GM23248 (cell line): ENCODE results near the gene ANGPTL4. TPM values are rescaled to one million over a fixed set of nuclear protein-coding genes. Genes with fewer than 3 reads are reported as not detected.

Source experiments
- DNase-seq: peaks from one replicate; pipeline ENCODE4 v3.0.0-alpha.2; 2015
- H2AFZ ChIP-seq: fragments of 200-600 bp; sonication (generic); 2 replicates; pipeline ENCODE4 v1.6.1; 2016; ENCODE audit warnings: antibody characterized with exemption
- H3F3A ChIP-seq: fragments of 200-600 bp; sonication (generic); 2 replicates; pipeline ENCODE4 v1.6.1; 2016; ENCODE audit warnings: mild to moderate bottlenecking, antibody characterized with exemption, mixed run types; ENCODE audit not compliant: insufficient read depth
- H3K27ac ChIP-seq: fragments of 200-600 bp; sonication (generic); 2 replicates; pipeline ENCODE4 v1.5.1; 2016; ENCODE audit warnings: mild to moderate bottlenecking
- H3K27me3 ChIP-seq: fragments of 200-600 bp; sonication (generic); replicated peaks from 2 replicates; pipeline ENCODE4 v1.6.1; 2016; ENCODE audit warnings: mild to moderate bottlenecking; ENCODE audit not compliant: insufficient read depth
- H3K36me3 ChIP-seq: fragments of 200-600 bp; sonication (generic); 2 replicates; pipeline ENCODE4 v1.6.1; 2016; ENCODE audit warnings: low read depth, mild to moderate bottlenecking
- H3K4me1 ChIP-seq: fragments of 200-600 bp; sonication (generic); 2 replicates; pipeline ENCODE4 v1.6.1; 2016; ENCODE audit warnings: mild to moderate bottlenecking; ENCODE audit not compliant: insufficient read depth
- H3K4me2 ChIP-seq: fragments of 200-600 bp; sonication (generic); one replicate; pipeline ENCODE4 v1.6.1; 2016; ENCODE audit warnings: mild to moderate bottlenecking; ENCODE audit not compliant: unreplicated experiment
- H3K4me3 ChIP-seq: fragments of 200-600 bp; sonication (generic); 2 replicates; pipeline ENCODE4 v1.5.1; 2016; ENCODE audit warnings: mild to moderate bottlenecking
- H3K79me2 ChIP-seq: fragments of 200-600 bp; sonication (generic); 2 replicates; pipeline ENCODE4 v1.6.1; 2016; ENCODE audit warnings: mild to moderate bottlenecking; ENCODE audit not compliant: insufficient read depth
- H3K9ac ChIP-seq: fragments of 200-600 bp; sonication (generic); 2 replicates; pipeline ENCODE4 v1.6.1; 2016; ENCODE audit warnings: mild to moderate bottlenecking
- H3K9me2 ChIP-seq: fragments of 200-600 bp; sonication (generic); 2 replicates; pipeline ENCODE4 v1.6.1; 2016; ENCODE audit warnings: mixed run types, mild to moderate bottlenecking, moderate library complexity; ENCODE audit not compliant: insufficient read depth
- H3K9me3 ChIP-seq: fragments of 200-600 bp; sonication (generic); one replicate; pipeline ENCODE4 v1.6.1; 2017; ENCODE audit warnings: low read depth
- H4K20me1 ChIP-seq: fragments of 200-600 bp; sonication (generic); 2 replicates; pipeline ENCODE4 v1.6.0; 2016; ENCODE audit not compliant: insufficient read depth
- EZH2 ChIP-seq: fragments of 200-600 bp; sonication (generic); IDR thresholded peaks from 2 replicates; pipeline ENCODE4 v1.6.1; 2018; ENCODE audit warnings: antibody characterized with exemption, mild to moderate bottlenecking; ENCODE audit not compliant: insufficient read depth, poor library complexity, severe bottlenecking
- EZH2phosphoT487 ChIP-seq: fragments of 200-600 bp; sonication (generic); IDR thresholded peaks from 2 replicates; pipeline ENCODE4 v1.6.1; 2018; ENCODE audit warnings: antibody characterized with exemption, moderate library complexity, mild to moderate bottlenecking, low read depth; ENCODE audit not compliant: insufficient read depth
- WGBS, 2 experiments: methylation state at CpG; one replicate each; pipeline ENCODE4 v1.1.6; 2015 to 2017; ENCODE audit warnings: low lambda C conversion rate in 2 of 2, low coverage in 1 of 2; ENCODE audit errors: missing lambda C conversion rate in 2 of 2; 5-methylcytosine and 5-hydroxymethylcytosine counted together
- in situ Hi-C: fragments of 300-500 bp; cut with MboI; formaldehyde crosslinking; loops from 2 replicates; pipeline ENCODE4 v1.15.0; 2020
- polyA plus RNA-seq: library from polyadenylated mRNA; unstranded; fragments of >200 nt; fragmentation: Nextera tagmentation; extraction: Ambion mirVana; gene quantifications from 2 replicates; pipeline ENCODE4 v1.2.1, GENCODE V29; 2016
- total RNA-seq: library from RNA; depleted of rRNA; stranded (reverse); fragments of >200 nt; shearing (Covaris generic); gene quantifications from 2 replicates; pipeline ENCODE4 v1.2.3, GENCODE V29; 2014

ANGPTL4 gene
- total and polyA plus RNA-seq, 2 experiments from 2014 or later = 13.1 to 37.9 TPM

GRCh38 chr19:8366961-8367326, 3.0 kb downstream of the ANGPTL4 start:
- no peak overlapping the region for H3K9ac ChIP-seq
- H3K9me2 ChIP-seq = no peaks in the 10 kb centered on the region
- no peaks in the 10 kb centered on the region for H3K9me3 ChIP-seq
- in situ Hi-C loops = no loop called here
- DNase-seq = peak; percentile 40
- 18 to 28% methylated on average over 9 to 13 of the region's 13 CpGs for WGBS, 2 experiments
- peaks cover 39% of the 10 kb centered on the region for H3F3A ChIP-seq
- peak overlapping the region; percentile 66 for H3K4me2 ChIP-seq
- H3K4me1 ChIP-seq = peaks cover 28% of the 10 kb centered on the region
- no peaks in the 10 kb centered on the region for H3K36me3 ChIP-seq
- H3K79me2 ChIP-seq = peaks cover 7% of the 10 kb centered on the region; the same call in 1 of the 2 replicates
- H3K4me3 ChIP-seq = peak overlapping the region; percentile 53
- H3K27me3 ChIP-seq = no peaks in the 10 kb centered on the region
- no peak for TF ChIP-seq EZH2
- no peaks in the 10 kb centered on the region for H4K20me1 ChIP-seq
- no peak overlapping the region for H3K27ac ChIP-seq
- no peak overlapping the region for H2AFZ ChIP-seq

- H3F3A ChIP-seq = peaks cover 35% of the 10 kb centered on the region
- 20 to 22% methylated on average over 22 to 23 of the region's 23 CpGs for WGBS, 2 experiments
- H3K36me3 ChIP-seq = no peaks in the 10 kb centered on the region
- in situ Hi-C loops = no loop called here
- DNase-seq = peak; percentile 92
- no peak overlapping the region for H2AFZ ChIP-seq
- no peak overlapping the region; the same call in 1 of the 2 replicates for H3K27ac ChIP-seq
- H3K27me3 ChIP-seq = no peaks in the 10 kb centered on the region
- peak overlapping the region; percentile 53 for H3K4me3 ChIP-seq
- H3K4me1 ChIP-seq = peaks cover 25% of the 10 kb centered on the region
- peak overlapping the region; percentile 66 for H3K4me2 ChIP-seq
- no peaks in the 10 kb centered on the region for H3K9me2 ChIP-seq
- no peaks in the 10 kb centered on the region for H4K20me1 ChIP-seq
- no peak overlapping the region for H3K9ac ChIP-seq
- H3K79me2 ChIP-seq = peaks cover 7% of the 10 kb centered on the region; the same call in 1 of the 2 replicates
- H3K9me3 ChIP-seq = no peaks in the 10 kb centered on the region
- TF ChIP-seq EZH2phosphoT487 = no peak
- TF ChIP-seq EZH2 = no peak
Observed at GRCh38 chr19:8367327-8368001, 3.5 kb downstream of the ANGPTL4 start.

- in situ Hi-C loops = no loop called here
- TF ChIP-seq EZH2 (no peak), EZH2phosphoT487 (no peak)
- H3K4me2 ChIP-seq = no peak overlapping the region
- no peaks in the 10 kb centered on the region for H3K36me3 ChIP-seq
- H3K9ac ChIP-seq = no peak overlapping the region
- no peak for DNase-seq
- H3K4me3 ChIP-seq = no peak overlapping the region
- H3K4me1 ChIP-seq = peaks cover 14% of the 10 kb centered on the region
- no peak overlapping the region for H3K27ac ChIP-seq
- H3K9me3 ChIP-seq = no peaks in the 10 kb centered on the region
- no peaks in the 10 kb centered on the region for H3K27me3 ChIP-seq
- no peak overlapping the region for H2AFZ ChIP-seq
- H3K9me2 ChIP-seq = no peaks in the 10 kb centered on the region
- WGBS, 2 experiments = 82% methylated on average over 19 of the region's 19 CpGs
- no peaks in the 10 kb centered on the region for H4K20me1 ChIP-seq
- peaks cover 34% of the 10 kb centered on the region for H3F3A ChIP-seq
- H3K79me2 ChIP-seq = peaks cover 7% of the 10 kb centered on the region; the same call in 1 of the 2 replicates
Observed at GRCh38 chr19:8370176-8371010, 6.4 kb downstream of the ANGPTL4 start.

- H3K79me2 ChIP-seq = 0 out of 2 replicates have a peak, but pooled peaks cover under 1% of the 10 kb centered on the region
- H3K4me1 ChIP-seq = peaks cover 14% of the 10 kb centered on the region
- H3K9ac ChIP-seq = no peak overlapping the region
- no peaks in the 10 kb centered on the region for H3K27me3 ChIP-seq
- no peaks in the 10 kb centered on the region for H4K20me1 ChIP-seq
- no peak for DNase-seq
- H3K9me3 ChIP-seq = no peaks in the 10 kb centered on the region
- TF ChIP-seq EZH2phosphoT487 (no peak), EZH2 (no peak)
- no peak overlapping the region for H3K27ac ChIP-seq
- in situ Hi-C loops = no loop called here
- WGBS, 2 experiments = 93 to 94% methylated on average over 23 to 28 of the region's 28 CpGs
- H3K36me3 ChIP-seq = no peaks in the 10 kb centered on the region
- no peak overlapping the region for H3K4me2 ChIP-seq
- no peak overlapping the region for H3K4me3 ChIP-seq
- no peaks in the 10 kb centered on the region for H3K9me2 ChIP-seq
- no peak overlapping the region for H2AFZ ChIP-seq
- peaks cover 34% of the 10 kb centered on the region for H3F3A ChIP-seq
Observed at GRCh38 chr19:8371011-8371804, 7.3 kb downstream of the ANGPTL4 start.
